ENCODE data around the gene TENM4. TPM values are rescaled to one million over a fixed set of nuclear protein-coding genes. Genes with fewer than 3 reads are reported as not detected.
A peak's percentile ranks its signal among the peaks of the same experiment; 100 is the strongest.

TENM4 gene
- total and polyA plus RNA-seq, 4 donors, result 0.02 to 0.33 (median 0.14) TPM

DNA sequence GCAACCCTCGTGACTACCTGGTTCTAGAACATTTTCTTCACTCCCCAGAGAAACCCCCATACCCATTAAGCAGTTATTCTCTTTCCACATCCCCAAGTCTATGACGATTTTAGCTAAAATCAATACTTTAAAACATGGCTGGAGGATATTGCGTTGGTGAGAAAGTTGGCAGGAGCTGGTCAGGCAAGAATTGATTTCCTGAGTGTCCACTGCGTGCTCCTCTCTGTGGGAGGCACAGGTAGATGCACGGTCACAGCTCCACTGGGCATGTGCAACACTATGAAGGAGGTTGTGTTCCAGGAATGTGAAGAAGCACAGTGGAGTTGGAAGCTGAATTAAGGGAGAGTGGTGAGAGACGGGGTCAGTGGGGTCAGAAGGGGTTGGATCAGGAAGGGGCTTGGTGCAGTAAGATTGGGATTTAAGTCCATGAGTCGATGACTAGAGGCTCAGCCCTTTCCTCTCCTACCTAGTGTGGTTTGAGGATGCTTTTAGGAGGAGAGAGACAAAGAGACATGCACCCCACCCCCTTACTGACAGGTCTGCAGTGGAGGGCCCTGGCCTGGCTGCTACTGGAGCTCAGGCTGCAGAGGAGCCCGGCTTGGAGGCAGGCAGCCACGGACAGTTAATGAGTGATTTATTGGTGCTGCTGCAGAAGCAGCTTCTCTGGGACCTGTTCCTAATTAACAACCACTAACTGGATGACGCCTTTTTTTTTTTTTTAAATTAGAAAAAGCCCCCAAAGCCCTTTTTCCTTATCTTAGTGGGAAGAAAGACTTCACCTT is 395.6 kb downstream of the TENM4 start:
- Histone ChIP-seq H3K4me1 (ENCODE audit: control insufficient read depth in 4 of 4, insufficient read depth in 4 of 4, low read length in 3 of 4) (peaks cover 5 to 40% (median 21%) of the 10 kb centered on the region in 4 donors), H3K27ac (ENCODE audit: low read depth in 1 of 2, low read length in 2 of 2) (peak overlapping the region; percentile 86 to 89), H3K4me3 (ENCODE audit: low read depth in 1 of 3, low read length in 3 of 3) (no peak overlapping the region), H3K36me3 (ENCODE audit: control insufficient read depth in 4 of 4, insufficient read depth in 3 of 4, low read depth in 1 of 4, low read length in 3 of 4) (no peaks in the 10 kb centered on the region), H3K27me3 (ENCODE audit: control insufficient read depth in 4 of 4, insufficient read depth in 4 of 4, low read length in 3 of 4) (no peaks in the 10 kb centered on the region), H3K9ac (ENCODE audit: low read depth in 1 of 2, low read length in 2 of 2) (peak overlapping the region in 1 of 2 donors; percentile 21), H3K9me3 (ENCODE audit: control insufficient read depth in 4 of 4, low read length in 3 of 4) (no peaks in the 10 kb centered on the region)
- no peak for DNase-seq (ENCODE audit: low spot score)
- whole genome bisulfite sequencing, result 39% methylated on average over 10 of the region's 10 CpGs
- TF ChIP-seq FOXA2 (IDR thresholded peaks at IDR 0.05) (peak; percentile 37), TAF1 (conservative IDR thresholded peaks at IDR 0.05) (no peak), YY1 (IDR thresholded peaks at IDR 0.05) (peak; percentile 94), RAD21 (IDR thresholded peaks at IDR 0.05) (peak; percentile 13 to 29), NR2F2 (IDR thresholded peaks at IDR 0.05) (no peak), SP1 (IDR thresholded peaks at IDR 0.05) (peak; percentile 68), EGR1 (IDR thresholded peaks at IDR 0.05; ENCODE audit: low read depth in 2 of 2) (peak in 1 of 2 donors; percentile 62), HNF4A (conservative IDR thresholded peaks at IDR 0.05) (peak; percentile 52 to 77), RXRA (IDR thresholded peaks at IDR 0.05) (peak; percentile 45 to 76), JUND (IDR thresholded peaks at IDR 0.05) (peak in 1 of 2 donors; percentile 60), FOXA1 (IDR thresholded peaks at IDR 0.05) (no peak), HNF4G (IDR thresholded peaks at IDR 0.05) (no peak), GABPA (IDR thresholded peaks at IDR 0.05 in 1 of 2, conservative IDR thresholded peaks at IDR 0.05 in 1 of 2) (peak in 1 of 2 donors; percentile 63)
- TF ChIP-seq, protein P1, sequence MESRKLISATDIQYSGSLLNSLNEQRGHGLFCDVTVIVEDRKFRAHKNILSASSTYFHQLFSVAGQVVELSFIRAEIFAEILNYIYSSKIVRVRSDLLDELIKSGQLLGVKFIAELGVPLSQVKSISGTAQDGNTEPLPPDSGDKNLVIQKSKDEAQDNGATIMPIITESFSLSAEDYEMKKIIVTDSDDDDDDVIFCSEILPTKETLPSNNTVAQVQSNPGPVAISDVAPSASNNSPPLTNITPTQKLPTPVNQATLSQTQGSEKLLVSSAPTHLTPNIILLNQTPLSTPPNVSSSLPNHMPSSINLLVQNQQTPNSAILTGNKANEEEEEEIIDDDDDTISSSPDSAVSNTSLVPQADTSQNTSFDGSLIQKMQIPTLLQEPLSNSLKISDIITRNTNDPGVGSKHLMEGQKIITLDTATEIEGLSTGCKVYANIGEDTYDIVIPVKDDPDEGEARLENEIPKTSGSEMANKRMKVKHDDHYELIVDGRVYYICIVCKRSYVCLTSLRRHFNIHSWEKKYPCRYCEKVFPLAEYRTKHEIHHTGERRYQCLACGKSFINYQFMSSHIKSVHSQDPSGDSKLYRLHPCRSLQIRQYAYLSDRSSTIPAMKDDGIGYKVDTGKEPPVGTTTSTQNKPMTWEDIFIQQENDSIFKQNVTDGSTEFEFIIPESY (IDR thresholded peaks at IDR 0.05), result no peak
- TF ChIP-seq, protein P2, sequence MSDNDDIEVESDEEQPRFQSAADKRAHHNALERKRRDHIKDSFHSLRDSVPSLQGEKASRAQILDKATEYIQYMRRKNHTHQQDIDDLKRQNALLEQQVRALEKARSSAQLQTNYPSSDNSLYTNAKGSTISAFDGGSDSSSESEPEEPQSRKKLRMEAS (IDR thresholded peaks at IDR 0.05), result peak; percentile 50
- TF ChIP-seq, protein P3, sequence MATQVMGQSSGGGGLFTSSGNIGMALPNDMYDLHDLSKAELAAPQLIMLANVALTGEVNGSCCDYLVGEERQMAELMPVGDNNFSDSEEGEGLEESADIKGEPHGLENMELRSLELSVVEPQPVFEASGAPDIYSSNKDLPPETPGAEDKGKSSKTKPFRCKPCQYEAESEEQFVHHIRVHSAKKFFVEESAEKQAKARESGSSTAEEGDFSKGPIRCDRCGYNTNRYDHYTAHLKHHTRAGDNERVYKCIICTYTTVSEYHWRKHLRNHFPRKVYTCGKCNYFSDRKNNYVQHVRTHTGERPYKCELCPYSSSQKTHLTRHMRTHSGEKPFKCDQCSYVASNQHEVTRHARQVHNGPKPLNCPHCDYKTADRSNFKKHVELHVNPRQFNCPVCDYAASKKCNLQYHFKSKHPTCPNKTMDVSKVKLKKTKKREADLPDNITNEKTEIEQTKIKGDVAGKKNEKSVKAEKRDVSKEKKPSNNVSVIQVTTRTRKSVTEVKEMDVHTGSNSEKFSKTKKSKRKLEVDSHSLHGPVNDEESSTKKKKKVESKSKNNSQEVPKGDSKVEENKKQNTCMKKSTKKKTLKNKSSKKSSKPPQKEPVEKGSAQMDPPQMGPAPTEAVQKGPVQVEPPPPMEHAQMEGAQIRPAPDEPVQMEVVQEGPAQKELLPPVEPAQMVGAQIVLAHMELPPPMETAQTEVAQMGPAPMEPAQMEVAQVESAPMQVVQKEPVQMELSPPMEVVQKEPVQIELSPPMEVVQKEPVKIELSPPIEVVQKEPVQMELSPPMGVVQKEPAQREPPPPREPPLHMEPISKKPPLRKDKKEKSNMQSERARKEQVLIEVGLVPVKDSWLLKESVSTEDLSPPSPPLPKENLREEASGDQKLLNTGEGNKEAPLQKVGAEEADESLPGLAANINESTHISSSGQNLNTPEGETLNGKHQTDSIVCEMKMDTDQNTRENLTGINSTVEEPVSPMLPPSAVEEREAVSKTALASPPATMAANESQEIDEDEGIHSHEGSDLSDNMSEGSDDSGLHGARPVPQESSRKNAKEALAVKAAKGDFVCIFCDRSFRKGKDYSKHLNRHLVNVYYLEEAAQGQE (IDR thresholded peaks at IDR 0.05), result peak; percentile 42
- TF ChIP-seq, protein P4, sequence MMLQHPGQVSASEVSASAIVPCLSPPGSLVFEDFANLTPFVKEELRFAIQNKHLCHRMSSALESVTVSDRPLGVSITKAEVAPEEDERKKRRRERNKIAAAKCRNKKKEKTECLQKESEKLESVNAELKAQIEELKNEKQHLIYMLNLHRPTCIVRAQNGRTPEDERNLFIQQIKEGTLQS (IDR thresholded peaks at IDR 0.05), result no peak
- TF ChIP-seq, protein P5, sequence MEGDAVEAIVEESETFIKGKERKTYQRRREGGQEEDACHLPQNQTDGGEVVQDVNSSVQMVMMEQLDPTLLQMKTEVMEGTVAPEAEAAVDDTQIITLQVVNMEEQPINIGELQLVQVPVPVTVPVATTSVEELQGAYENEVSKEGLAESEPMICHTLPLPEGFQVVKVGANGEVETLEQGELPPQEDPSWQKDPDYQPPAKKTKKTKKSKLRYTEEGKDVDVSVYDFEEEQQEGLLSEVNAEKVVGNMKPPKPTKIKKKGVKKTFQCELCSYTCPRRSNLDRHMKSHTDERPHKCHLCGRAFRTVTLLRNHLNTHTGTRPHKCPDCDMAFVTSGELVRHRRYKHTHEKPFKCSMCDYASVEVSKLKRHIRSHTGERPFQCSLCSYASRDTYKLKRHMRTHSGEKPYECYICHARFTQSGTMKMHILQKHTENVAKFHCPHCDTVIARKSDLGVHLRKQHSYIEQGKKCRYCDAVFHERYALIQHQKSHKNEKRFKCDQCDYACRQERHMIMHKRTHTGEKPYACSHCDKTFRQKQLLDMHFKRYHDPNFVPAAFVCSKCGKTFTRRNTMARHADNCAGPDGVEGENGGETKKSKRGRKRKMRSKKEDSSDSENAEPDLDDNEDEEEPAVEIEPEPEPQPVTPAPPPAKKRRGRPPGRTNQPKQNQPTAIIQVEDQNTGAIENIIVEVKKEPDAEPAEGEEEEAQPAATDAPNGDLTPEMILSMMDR (IDR thresholded peaks at IDR 0.05; ENCODE audit: low read depth, low read length, missing input control), result no peak
